IPS-NIHi7 (cell line): ENCODE results near the gene MIPOL1.
"Not testable (repeated sequence)": the region's sequence is repeated elsewhere in the genome, so short reads cannot be mapped to it uniquely, and the experiment has no call there.

ENCODE experiments used
- DNase-seq: peaks from one replicate; pipeline ENCODE4 v3.0.0; 2012; ENCODE audit warnings: mixed read lengths; ENCODE audit errors: extremely low spot score

The MIPOL1 gene

DNA sequence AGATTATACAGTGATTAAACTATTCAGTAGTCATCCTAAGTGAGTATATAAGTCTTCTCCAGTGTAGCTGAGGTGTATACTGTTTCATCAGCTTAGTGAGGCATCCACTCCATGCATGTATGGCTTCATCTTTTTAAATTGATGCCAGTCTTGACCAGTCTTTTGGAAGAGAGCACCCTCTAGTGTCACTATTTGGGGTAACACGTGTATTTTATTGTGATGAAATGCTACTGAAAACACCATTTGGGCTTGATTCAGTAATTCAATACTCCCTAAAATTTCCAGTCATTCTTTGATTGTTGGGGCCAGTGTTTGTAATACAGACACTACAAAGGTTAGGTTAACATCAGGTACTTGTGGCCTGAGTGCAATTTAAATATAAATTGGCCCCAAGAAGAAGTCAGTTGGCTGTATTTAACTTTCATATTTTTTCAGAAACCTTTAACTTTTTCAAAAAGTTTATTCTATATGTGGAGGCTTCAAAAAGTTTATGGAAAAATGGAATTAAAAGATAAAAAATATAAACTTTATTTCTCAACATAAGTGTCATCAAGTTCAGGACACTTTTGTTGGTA, 35.3 kb downstream of the MIPOL1 start:
- peak; percentile 42 for DNase-seq

GRCh38 chr14:37234222-37234621, 36.5 kb downstream of the MIPOL1 start:
- DNase-seq, result no peak

DNA sequence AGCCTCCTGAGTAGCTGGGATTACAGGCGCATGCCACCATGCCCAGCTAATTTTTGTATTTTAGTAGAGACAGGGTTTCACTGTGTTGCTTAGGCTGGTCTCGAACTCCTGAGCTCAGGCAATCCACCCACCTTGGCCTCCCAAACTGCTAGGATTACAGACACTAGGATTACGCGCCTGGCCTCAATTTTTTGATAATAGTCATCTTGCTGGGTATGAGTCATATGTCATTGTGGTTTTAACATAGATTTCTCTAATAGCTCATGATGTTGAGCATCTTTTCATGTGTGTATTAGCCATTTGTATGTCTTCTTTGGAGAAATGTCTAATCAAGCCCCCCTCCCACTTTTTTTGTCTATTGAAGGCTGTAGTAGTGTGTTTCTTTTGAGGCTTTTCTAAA, 38.3 kb downstream of the MIPOL1 start:
- not testable (repeated sequence) for DNase-seq

GRCh38 chr14:37237094-37237493, 39.4 kb downstream of the MIPOL1 start:
- no peak for DNase-seq

DNA sequence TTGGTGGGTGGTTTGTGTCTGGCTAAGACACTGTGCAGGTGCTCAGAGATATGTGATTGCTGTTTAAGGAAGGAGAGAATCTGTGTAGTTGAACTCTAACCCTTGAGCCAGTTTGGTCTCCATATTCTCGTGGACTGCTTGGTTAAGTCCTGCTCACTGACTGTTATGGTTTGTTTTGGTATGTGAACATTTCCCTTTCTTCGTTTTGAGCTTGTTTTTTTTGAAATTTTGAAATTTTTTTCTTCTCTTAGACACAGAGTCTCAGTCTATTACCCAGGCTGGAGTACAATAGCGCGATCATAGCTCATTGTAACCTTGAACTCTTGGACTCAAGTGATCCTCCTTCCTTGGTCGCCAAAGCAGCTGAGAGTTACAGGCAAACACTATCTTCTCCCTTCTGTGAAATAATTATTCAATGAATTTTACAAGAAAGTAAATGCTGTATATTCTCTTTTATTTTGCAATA, 40.0 kb downstream of the MIPOL1 start:
- DNase-seq, result no peak

GRCh38 chr14:37241198-37241597, 43.5 kb downstream of the MIPOL1 start:
- DNase-seq, result no peak

GRCh38 chr14:37246427-37246829, 48.7 kb downstream of the MIPOL1 start:
- DNase-seq, result peak; percentile 26

DNA sequence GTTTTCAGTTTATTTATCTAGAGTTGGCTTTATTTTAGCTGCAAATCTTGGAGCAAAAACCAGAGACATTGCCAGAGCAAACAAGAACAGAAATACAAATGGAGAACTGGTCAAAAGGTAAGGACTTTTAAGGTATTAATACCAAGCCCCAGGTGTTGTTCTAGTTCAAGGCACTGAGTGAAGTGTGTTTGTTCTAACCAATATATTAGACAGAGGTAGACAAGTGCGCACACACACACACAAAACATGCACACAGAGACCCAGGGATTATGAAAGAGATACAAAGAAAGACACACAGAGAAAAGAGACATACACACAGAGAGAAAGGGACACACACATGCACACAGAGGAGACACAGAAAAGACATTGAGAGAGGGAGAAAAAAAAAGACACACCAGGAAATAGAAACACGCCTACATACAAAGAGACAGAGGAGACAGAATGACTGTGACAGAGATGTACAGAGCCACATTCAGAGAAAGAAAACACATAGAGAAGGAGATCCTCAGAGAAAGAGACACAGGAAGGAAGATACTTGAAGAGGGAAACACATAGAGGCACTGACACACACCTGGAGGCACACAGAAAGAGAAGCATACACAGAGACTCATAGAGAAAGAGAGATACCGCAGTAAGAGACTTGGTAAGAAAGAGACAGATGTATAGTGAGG, 50.2 kb downstream of the MIPOL1 start:
- DNase-seq, result no peak

DNA sequence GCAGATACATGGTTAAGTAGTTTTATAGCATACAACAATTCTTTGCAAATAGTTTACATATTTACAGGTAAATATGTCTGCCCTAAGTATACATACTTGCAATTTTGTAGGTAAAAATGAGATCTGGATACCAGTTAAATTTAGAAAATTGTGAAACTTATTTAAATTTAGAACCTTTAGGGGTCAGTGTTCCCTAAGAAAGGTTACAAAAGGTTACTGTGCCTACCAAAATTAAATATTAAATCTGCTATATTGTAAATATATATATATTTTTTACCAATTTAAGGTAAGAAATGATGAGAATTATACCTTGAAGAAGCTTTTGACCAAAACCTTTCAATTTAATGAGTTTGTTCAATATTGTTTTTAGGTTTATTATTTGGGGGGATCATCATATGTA, 54.0 kb downstream of the MIPOL1 start:
- no peak for DNase-seq

DNA sequence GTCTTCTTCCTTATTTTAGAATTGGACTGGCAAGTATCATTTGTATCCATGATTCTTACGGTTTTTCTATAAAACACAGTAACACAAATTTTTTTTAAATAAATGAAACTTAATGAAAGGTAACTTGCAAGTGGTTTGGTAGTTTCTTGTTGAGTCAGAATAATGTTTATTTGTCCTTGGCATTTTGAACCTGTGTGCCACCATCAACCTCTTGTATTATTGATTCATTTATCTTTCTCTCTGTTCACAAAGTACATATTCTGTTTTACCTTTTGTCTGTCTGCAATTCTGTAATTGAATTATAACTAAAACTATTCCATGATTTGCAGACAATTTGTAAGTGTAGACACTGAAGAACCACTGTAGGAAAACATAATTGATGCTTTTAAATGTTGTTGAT, 54.7 kb downstream of the MIPOL1 start:
- no peak for DNase-seq

- DNase-seq, result no peak
Observed at GRCh38 chr14:37253905-37254304, 56.2 kb downstream of the MIPOL1 start.

- DNase-seq, result no peak
Observed at GRCh38 chr14:37254411-37254947, 56.7 kb downstream of the MIPOL1 start.

DNA sequence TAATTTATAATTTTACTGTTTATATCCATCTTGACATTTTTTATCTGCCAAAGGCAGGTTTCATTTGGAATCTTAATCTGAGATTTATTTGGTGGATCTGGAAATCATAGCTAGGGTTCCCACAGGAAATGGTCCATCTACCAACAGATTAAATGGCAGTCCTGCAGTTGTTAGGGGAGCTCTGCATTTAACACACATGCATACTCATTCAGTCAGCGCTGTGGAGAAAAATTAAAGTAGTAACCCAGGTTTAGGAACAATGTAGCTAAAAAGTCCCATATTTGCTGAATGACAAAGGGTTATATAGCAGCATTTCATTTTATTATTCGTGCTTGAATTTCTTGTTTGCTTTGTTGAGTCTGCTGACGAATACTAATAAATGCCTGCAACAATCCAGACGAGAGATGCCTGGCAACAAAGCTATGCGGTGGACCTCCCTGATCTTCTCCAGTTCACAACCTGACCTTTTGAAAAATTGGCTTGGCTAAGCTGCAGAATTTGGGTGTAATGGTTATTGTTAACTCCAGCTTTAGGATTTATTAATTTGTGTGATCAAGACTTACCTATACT, 59.8 kb downstream of the MIPOL1 start:
- no peak for DNase-seq

DNA sequence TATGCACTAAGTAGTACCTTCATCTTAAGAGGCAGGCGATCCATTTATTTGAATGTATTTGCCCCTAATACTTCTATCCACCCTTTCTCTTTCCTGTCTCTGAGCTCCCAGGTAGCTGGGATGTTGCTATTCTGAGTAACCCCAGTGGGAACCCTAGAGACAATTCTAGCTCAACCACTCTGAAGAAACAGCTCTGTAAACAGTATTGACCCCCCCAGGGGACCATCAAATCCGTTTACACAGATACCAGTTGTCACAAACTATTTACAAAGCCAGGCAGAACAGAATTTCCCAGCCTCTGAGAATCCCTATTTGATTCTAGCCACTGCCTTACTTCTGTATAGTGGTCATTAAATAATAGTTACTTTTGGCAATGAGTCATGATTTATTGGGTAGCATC, 64.9 kb downstream of the MIPOL1 start:
- DNase-seq, result peak; percentile 18

DNA sequence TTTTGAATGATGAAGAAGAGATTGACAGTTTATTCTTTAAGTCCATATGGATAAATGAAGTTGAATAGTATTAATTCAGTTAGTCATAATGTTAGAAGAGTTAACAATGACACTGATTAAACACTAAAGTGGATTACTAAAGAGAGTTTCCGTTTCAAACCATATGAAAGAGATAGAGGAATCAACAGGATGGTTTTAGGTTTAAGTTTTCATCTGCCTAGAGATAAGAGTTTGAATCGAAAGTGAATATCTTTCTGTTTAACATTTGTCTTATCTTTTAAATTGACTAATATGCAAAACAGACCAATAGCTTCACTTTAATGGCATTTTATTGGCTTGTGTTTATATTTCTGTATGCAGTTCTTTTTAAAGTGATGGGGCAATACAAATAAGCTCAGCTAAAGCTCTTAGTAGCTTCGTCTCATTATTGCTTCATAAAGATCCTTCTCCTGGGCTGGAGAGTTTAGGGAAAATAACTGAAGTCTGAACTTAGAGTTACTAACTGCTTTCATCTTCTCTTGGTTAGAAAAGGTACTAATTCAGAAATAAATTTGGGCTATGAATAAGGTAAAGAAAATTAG, 66.0 kb downstream of the MIPOL1 start:
- DNase-seq, result no peak

GRCh38 chr14:37268788-37269187, 71.1 kb downstream of the MIPOL1 start:
- DNase-seq, result no peak

GRCh38 chr14:37270629-37271028, 72.9 kb downstream of the MIPOL1 start:
- DNase-seq, result no peak

- DNase-seq, result no peak
Observed at GRCh38 chr14:37272569-37272968, 74.8 kb downstream of the MIPOL1 start.

DNA sequence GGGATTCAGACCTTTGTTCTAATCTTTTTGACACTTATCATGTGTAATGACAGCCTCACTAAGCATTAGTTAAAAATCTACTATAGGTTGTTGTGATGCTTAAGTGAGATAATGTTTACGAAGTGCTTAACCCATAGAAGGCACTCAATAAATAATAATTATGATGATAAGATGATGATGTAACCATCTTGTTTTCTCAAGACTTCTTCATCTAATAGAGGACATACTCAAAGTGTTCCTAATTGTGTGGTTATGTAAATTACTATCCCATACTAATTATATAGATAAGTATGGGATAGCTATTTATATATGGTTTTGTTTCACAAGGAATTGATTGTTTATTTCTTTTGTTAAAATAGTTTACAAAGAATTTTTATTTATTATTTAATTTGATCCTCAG, 76.9 kb downstream of the MIPOL1 start:
- no peak for DNase-seq

- DNase-seq, result no peak
Observed at GRCh38 chr14:37275963-37276362, 78.2 kb downstream of the MIPOL1 start.

- no peak for DNase-seq
Observed at GRCh38 chr14:37278636-37279538, 81.2 kb downstream of the MIPOL1 start.

DNA sequence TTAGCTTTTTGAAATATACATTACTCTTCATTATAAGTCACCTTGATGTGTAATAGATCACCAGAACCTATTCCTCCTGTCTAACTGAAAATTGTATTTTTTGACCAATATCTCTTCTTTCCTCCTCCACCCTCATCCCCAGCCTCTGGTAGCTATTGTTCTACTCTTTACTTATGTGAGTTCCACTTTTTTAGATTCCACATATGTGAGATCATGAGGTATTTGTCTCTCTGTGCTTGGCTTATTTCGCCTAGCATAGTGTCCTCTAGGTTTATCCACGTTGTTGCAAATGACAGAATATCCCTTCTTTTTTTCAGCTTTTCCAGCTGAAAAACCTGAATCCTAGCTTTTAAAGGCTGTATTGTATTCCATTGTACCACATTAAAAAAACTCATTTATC, 82.1 kb downstream of the MIPOL1 start:
- no peak for DNase-seq
